ENCODE data around the gene ZMYM5. TPM values are rescaled to one million over a fixed set of nuclear protein-coding genes. Genes with fewer than 3 reads are reported as not detected.
A peak's percentile ranks its signal among the peaks of the same experiment; 100 is the strongest.

ZMYM5 gene
- total and polyA plus RNA-seq, 2 of the 13 experiments (the other 11 are each of a cell fraction or from before 2014, with no cell fraction given) = 7.8 to 9.4 TPM

GRCh38 chr13:19863323-19864023 is at the start of gene ZMYM5 (continued):
- peak; percentile 76 for TF ChIP-seq ZFX (CRISPR knock-in tag; IDR thresholded peaks at IDR 0.05; ENCODE audit: low read depth)
- TF ChIP-seq ZNF549 (CRISPR knock-in tag; IDR thresholded peaks at IDR 0.05) = no peak
- TF ChIP-seq ZBTB38 (CRISPR knock-in tag; IDR thresholded peaks at IDR 0.05) = peak; percentile 18; the same call in 1 of the 2 replicates
- TF ChIP-seq PLSCR1 (CRISPR knock-in tag; IDR thresholded peaks at IDR 0.05; ENCODE audit: borderline replicate concordance) = no peak
- TF ChIP-seq ZBTB8A (CRISPR knock-in tag; IDR thresholded peaks at IDR 0.05; ENCODE audit: borderline replicate concordance, low read depth) = no peak
- TF ChIP-seq ZNF253 (CRISPR knock-in tag; IDR thresholded peaks at IDR 0.05; ENCODE audit: borderline replicate concordance) = no peak
- peak; percentile 100 for TF ChIP-seq SP2 (CRISPR knock-in tag; IDR thresholded peaks at IDR 0.05)
- no peak for TF ChIP-seq ZNF644 (CRISPR knock-in tag; IDR thresholded peaks at IDR 0.05; ENCODE audit: low read depth)
- no peak for TF ChIP-seq ZNF282 (IDR thresholded peaks at IDR 0.05; ENCODE audit: partially characterized antibody)
- no peak for TF ChIP-seq ZNF17 (CRISPR knock-in tag; IDR thresholded peaks at IDR 0.05)
- no peak for TF ChIP-seq TBX3 (IDR thresholded peaks at IDR 0.05; ENCODE audit: borderline replicate concordance)
- TF ChIP-seq ZNF343 (CRISPR knock-in tag; IDR thresholded peaks at IDR 0.05) = 0 out of 2 replicates have a peak, but pooled peaks have one; percentile 25
- TF ChIP-seq HOXD1 (CRISPR knock-in tag; IDR thresholded peaks at IDR 0.05) = no peak
- no peak; the same call in 1 of the 2 replicates for TF ChIP-seq PAX8 (CRISPR knock-in tag; IDR thresholded peaks at IDR 0.05; ENCODE audit: borderline replicate concordance)
- no peak for TF ChIP-seq SSRP1 (CRISPR knock-in tag; IDR thresholded peaks at IDR 0.05)
- 0 out of 2 replicates have a peak, but pooled peaks have one; percentile 22 for TF ChIP-seq ZSCAN22 (CRISPR knock-in tag; IDR thresholded peaks at IDR 0.05)
- no peak for TF ChIP-seq FIP1L1 (IDR thresholded peaks at IDR 0.05; ENCODE audit: borderline replicate concordance, insufficient read depth, low read depth, low read length)
- TF ChIP-seq ZNF782 (CRISPR knock-in tag; IDR thresholded peaks at IDR 0.05; ENCODE audit: borderline replicate concordance) = peak; percentile 46; the same call in 1 of the 2 replicates
- peak; percentile 73 for TF ChIP-seq YEATS4 (CRISPR knock-in tag; IDR thresholded peaks at IDR 0.05; ENCODE audit: borderline replicate concordance)
- peak; percentile 60; the same call in 1 of the 2 replicates for TF ChIP-seq ZBTB7A (CRISPR knock-in tag; IDR thresholded peaks at IDR 0.05)
- no peak for TF ChIP-seq MTA1 (CRISPR knock-in tag; IDR thresholded peaks at IDR 0.05; ENCODE audit: borderline replicate concordance)
- peak; percentile 77; the same call in 1 of the 2 replicates for TF ChIP-seq KMT2A (CRISPR knock-in tag; IDR thresholded peaks at IDR 0.05)
- no peak for TF ChIP-seq SUZ12 (IDR thresholded peaks at IDR 0.05; ENCODE audit: low read depth, low read length)
- TF ChIP-seq ZNF260 (CRISPR knock-in tag; IDR thresholded peaks at IDR 0.05; ENCODE audit: borderline replicate concordance, low read depth) = no peak
- TF ChIP-seq RNF219 (CRISPR knock-in tag; IDR thresholded peaks at IDR 0.05) = no peak
- 0 out of 2 replicates have a peak, but pooled peaks have one; percentile 39 for TF ChIP-seq ZSCAN9 (CRISPR knock-in tag; IDR thresholded peaks at IDR 0.05; ENCODE audit: borderline replicate concordance)
- no peak for TF ChIP-seq DDIT3 (CRISPR knock-in tag; IDR thresholded peaks at IDR 0.05)
- TF ChIP-seq ZBTB21 (CRISPR knock-in tag; IDR thresholded peaks at IDR 0.05) = no peak
- peak; percentile 59 for TF ChIP-seq HDAC1 (CRISPR knock-in tag; IDR thresholded peaks at IDR 0.05)
- TF ChIP-seq ZNF251 (CRISPR knock-in tag; IDR thresholded peaks at IDR 0.05) = no peak

All from HepG2 (cell line).